Endodermal cell (in vitro differentiated cells): Measurements from ENCODE around the gene POT1. TPM values are rescaled to one million over a fixed set of nuclear protein-coding genes. Genes with fewer than 3 reads are reported as not detected.

Experiments used
- DNase-seq: peaks from one replicate; pipeline ENCODE4 v3.0.0-alpha.2; 2017
- H3K27ac ChIP-seq: 2 replicates; pipeline ENCODE4 v1.5.1; 2013; ENCODE audit warnings: mild to moderate bottlenecking, low read depth, low read length, moderate library complexity
- H3K27me3 ChIP-seq: 2 replicates; pipeline ENCODE4 v1.6.1; 2013; ENCODE audit warnings: mild to moderate bottlenecking, low read length, moderate library complexity; ENCODE audit not compliant: insufficient read depth, control insufficient read depth, poor library complexity, severe bottlenecking
- H3K36me3 ChIP-seq: 2 replicates; pipeline ENCODE4 v1.7.0; 2013; ENCODE audit warnings: mild to moderate bottlenecking, low read length, moderate library complexity; ENCODE audit not compliant: control insufficient read depth, insufficient read depth
- H3K4me1 ChIP-seq: one replicate; pipeline ENCODE4 v1.7.0; 2013; ENCODE audit warnings: low read length; ENCODE audit not compliant: control insufficient read depth, insufficient read depth
- H3K4me3 ChIP-seq: 2 replicates; pipeline ENCODE4 v1.5.1; 2013; ENCODE audit warnings: mild to moderate bottlenecking, low read length, moderate library complexity
- H3K9ac ChIP-seq: 2 replicates; pipeline ENCODE4 v1.6.1; 2013; ENCODE audit warnings: mild to moderate bottlenecking, low read length, moderate library complexity; ENCODE audit not compliant: poor library complexity, severe bottlenecking; ENCODE audit errors: extremely low read depth
- H3K9me3 ChIP-seq: 2 replicates; pipeline ENCODE4 v1.6.1; 2013; ENCODE audit warnings: mild to moderate bottlenecking, low read length, moderate library complexity; ENCODE audit not compliant: control insufficient read depth
- H3K27ac Mint-ChIP-seq: 2 replicates; pipeline ENCODE4 v1.8.0; 2020; ENCODE audit warnings: mixed read lengths
- H3K27me3 Mint-ChIP-seq: 2 replicates; pipeline ENCODE4 v1.8.0; 2021; ENCODE audit warnings: mild to moderate bottlenecking, mixed read lengths; ENCODE audit not compliant: insufficient read depth
- H3K36me3 Mint-ChIP-seq: 2 replicates; pipeline ENCODE4 v1.8.0; 2020; ENCODE audit warnings: low read depth, mixed read lengths
- H3K4me1 Mint-ChIP-seq: 2 replicates; pipeline ENCODE4 v1.8.0; 2020; ENCODE audit warnings: mixed read lengths
- H3K4me3 Mint-ChIP-seq: 2 replicates; pipeline ENCODE4 v1.8.0; 2020; ENCODE audit warnings: mild to moderate bottlenecking, moderate library complexity, mixed read lengths
- H3K9me3 Mint-ChIP-seq: 2 replicates; pipeline ENCODE4 v1.8.0; 2020; ENCODE audit warnings: mild to moderate bottlenecking, mixed read lengths
- WGBS, 2 experiments: methylation state at CpG; one replicate each; pipeline versions ENCODE4 v1.1.5 to v1.1.7; 2013; ENCODE audit warnings: missing lambda C conversion rate in 2 of 2, mixed read lengths in 1 of 2; ENCODE audit not compliant: insufficient coverage in 1 of 2, insufficient read length in 1 of 2; 5-methylcytosine and 5-hydroxymethylcytosine counted together
- total RNA-seq, 2 donors: library from RNA; stranded (reverse); fragmentation: NEBNext Ultra II Directional in 1 of 2; extraction: Animal tissue kit (Norgen Biotek cat#: 25700) in 1 of 2; gene quantifications; 2 replicates in 1 of 2; 3 replicates in 1 of 2; pipeline ENCODE4 v1.2.1, GENCODE V29; 2021
- TF ChIP-seq, protein P1 (sequence below): fragments of 200-600 bp; sonication (generic); conservative IDR thresholded peaks from 2 replicates; pipeline ENCODE4 v1.5.0; 2021; ENCODE audit warnings: antibody characterized with exemption, mild to moderate bottlenecking

The POT1 gene
- total RNA-seq, 2 donors from 2014 or later, result 31.2 to 41.8 TPM

DNA sequence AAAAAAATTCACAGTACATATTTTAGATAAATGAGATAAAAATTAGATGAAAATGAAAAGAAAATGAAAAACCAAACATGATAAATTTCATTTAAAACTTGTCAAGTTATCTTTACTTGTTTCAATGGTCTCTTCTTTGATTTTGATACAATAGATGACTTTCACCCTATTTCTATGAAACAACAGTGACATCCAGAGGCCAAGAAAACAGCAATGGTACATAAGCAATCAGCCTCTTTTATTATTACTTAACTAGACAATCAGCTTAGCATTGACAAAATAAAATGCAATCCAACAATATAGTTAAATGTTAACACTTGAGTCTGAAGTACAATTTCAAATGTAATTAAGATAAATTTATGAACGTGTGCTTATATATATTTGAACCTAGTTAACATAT, 89.2 kb downstream of the POT1 start:
- Mint-ChIP-seq H3K27me3 (no peaks in the 10 kb centered on the region), H3K9me3 (no peaks in the 10 kb centered on the region), H3K4me1 (peaks cover 12% of the 10 kb centered on the region), H3K36me3 (peaks cover 10% of the 10 kb centered on the region), H3K4me3 (no peak overlapping the region), H3K27ac (no peak overlapping the region)
- Histone ChIP-seq H3K36me3 (peaks cover 15% of the 10 kb centered on the region), H3K4me1 (no peaks in the 10 kb centered on the region), H3K27ac (no peak overlapping the region), H3K27me3 (no peaks in the 10 kb centered on the region), H3K9ac (no peak overlapping the region), H3K9me3 (no peaks in the 10 kb centered on the region), H3K4me3 (no peak overlapping the region)
- DNase-seq, result no peak
- WGBS, 2 experiments, result no CpG with 5 or more reads among the region's 1 CpG
- TF ChIP-seq, protein P1, sequence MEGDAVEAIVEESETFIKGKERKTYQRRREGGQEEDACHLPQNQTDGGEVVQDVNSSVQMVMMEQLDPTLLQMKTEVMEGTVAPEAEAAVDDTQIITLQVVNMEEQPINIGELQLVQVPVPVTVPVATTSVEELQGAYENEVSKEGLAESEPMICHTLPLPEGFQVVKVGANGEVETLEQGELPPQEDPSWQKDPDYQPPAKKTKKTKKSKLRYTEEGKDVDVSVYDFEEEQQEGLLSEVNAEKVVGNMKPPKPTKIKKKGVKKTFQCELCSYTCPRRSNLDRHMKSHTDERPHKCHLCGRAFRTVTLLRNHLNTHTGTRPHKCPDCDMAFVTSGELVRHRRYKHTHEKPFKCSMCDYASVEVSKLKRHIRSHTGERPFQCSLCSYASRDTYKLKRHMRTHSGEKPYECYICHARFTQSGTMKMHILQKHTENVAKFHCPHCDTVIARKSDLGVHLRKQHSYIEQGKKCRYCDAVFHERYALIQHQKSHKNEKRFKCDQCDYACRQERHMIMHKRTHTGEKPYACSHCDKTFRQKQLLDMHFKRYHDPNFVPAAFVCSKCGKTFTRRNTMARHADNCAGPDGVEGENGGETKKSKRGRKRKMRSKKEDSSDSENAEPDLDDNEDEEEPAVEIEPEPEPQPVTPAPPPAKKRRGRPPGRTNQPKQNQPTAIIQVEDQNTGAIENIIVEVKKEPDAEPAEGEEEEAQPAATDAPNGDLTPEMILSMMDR, result peak; percentile 75

DNA sequence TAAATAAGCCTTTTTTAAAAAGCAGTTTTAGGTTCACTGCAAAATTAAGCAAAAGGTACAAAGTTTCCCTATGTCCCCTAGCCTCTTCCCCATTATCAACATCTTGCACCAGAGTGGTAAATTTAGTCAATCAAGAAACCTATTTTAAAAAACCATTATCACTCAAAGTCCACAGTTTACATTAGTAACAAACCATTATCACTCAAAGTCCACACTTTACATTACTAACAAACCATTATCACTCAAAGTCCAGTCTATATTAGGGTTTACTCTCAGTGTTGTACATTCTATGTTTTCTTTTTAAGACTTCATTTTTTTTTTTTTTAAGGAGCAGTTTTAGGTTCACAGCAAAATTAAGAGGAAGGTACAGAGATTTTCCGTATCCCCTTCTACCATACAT, 89.9 kb downstream of the POT1 start:
- Mint-ChIP-seq H3K36me3 (peaks cover 11% of the 10 kb centered on the region), H3K27me3 (no peaks in the 10 kb centered on the region), H3K9me3 (no peaks in the 10 kb centered on the region), H3K27ac (peak overlapping the region; percentile 45), H3K4me3 (no peak overlapping the region), H3K4me1 (peaks cover 12% of the 10 kb centered on the region)
- Histone ChIP-seq H3K9me3 (no peaks in the 10 kb centered on the region), H3K27me3 (no peaks in the 10 kb centered on the region), H3K36me3 (peaks cover 10% of the 10 kb centered on the region), H3K9ac (no peak overlapping the region), H3K4me3 (no peak overlapping the region), H3K27ac (no peak overlapping the region), H3K4me1 (no peaks in the 10 kb centered on the region)
- DNase-seq, result no peak
- WGBS, 2 experiments, result 86 to 94% methylated on average over 1 of the region's 1 CpG
- TF ChIP-seq, protein P1, result no peak

DNA sequence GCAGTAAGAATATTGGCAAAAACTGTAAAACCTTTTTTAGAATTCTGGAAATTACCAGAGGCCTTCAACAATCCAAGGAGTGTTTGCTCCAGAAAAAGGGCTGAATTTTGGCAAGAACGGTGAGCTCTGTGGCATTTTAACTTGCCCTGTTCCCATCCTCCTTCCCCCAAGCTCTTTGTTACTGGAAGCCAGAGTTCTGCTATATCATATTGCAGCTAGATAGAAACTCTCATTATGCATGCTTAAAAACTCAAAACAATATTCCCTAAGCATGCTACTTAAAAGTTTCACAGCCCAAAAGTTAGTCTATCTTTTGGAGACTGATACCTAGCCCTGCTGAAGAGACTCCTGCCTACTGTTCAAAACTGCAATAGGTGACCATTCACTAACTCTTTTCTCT, 93.5 kb downstream of the POT1 start:
- peaks cover 28% of the 10 kb centered on the region for H3K36me3 Mint-ChIP-seq
- no peaks in the 10 kb centered on the region for H3K9me3 Mint-ChIP-seq
- Histone ChIP-seq H3K4me3 (no peak overlapping the region), H3K4me1 (no peaks in the 10 kb centered on the region), H3K9ac (no peak overlapping the region), H3K27ac (no peak overlapping the region), H3K36me3 (peaks cover 10% of the 10 kb centered on the region), H3K9me3 (no peaks in the 10 kb centered on the region), H3K27me3 (no peaks in the 10 kb centered on the region)
- H3K4me1 Mint-ChIP-seq, result peaks cover 12% of the 10 kb centered on the region
- no peak for DNase-seq
- no peaks in the 10 kb centered on the region for H3K27me3 Mint-ChIP-seq
- TF ChIP-seq, protein P1, result no peak
- no peak overlapping the region for H3K4me3 Mint-ChIP-seq
- H3K27ac Mint-ChIP-seq, result no peak overlapping the region
- 71 to 97% methylated on average over 1 of the region's 1 CpG for WGBS, 2 experiments
